OCI-LY3 (cell line): ENCODE measurements around the gene MTRF1.

Source experiments
- EZH2phosphoT487 ChIP-seq: fragments of 200-600 bp; shearing (Covaris generic); IDR thresholded peaks from 2 replicates; pipeline ENCODE4 v1.6.1; 2018; ENCODE audit warnings: antibody characterized with exemption, mixed run types, low read depth
- TF ChIP-seq, protein P1 (sequence below): fragments of 200-600, 300-600 bp; sonication (generic); IDR thresholded peaks from 2 replicates; pipeline ENCODE4 v1.5.1; 2014; ENCODE audit warnings: antibody characterized with exemption, low read length, low read depth

DNA sequence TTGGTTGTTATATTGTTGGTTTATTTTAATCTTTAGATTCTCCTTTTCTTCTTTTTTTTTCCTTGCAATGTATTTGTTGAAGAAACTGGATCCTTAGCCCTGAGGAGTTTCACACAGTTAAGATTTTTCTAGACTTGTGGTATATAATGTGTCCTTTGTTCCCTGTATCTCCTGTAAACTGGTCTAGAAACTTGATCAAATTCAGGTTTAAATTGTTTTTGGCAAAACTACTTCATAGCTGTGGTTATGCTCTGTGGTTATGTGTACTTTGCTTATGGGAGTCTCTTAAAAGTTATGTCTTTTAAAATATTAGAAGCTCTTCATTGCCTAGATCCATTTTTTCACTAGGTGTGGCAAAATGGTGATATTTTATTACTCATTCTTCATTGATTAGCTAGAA, 3.7 kb upstream of the MTRF1 start:
- TF ChIP-seq, protein P1, sequence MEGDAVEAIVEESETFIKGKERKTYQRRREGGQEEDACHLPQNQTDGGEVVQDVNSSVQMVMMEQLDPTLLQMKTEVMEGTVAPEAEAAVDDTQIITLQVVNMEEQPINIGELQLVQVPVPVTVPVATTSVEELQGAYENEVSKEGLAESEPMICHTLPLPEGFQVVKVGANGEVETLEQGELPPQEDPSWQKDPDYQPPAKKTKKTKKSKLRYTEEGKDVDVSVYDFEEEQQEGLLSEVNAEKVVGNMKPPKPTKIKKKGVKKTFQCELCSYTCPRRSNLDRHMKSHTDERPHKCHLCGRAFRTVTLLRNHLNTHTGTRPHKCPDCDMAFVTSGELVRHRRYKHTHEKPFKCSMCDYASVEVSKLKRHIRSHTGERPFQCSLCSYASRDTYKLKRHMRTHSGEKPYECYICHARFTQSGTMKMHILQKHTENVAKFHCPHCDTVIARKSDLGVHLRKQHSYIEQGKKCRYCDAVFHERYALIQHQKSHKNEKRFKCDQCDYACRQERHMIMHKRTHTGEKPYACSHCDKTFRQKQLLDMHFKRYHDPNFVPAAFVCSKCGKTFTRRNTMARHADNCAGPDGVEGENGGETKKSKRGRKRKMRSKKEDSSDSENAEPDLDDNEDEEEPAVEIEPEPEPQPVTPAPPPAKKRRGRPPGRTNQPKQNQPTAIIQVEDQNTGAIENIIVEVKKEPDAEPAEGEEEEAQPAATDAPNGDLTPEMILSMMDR, result no peak
- TF ChIP-seq EZH2phosphoT487, result no peak
